ENCODE measurements around the gene SH3YL1.
"Not testable (repeated sequence)": the region's sequence is repeated elsewhere in the genome, so short reads cannot be mapped to it uniquely, and the experiment has no call there.

The SH3YL1 gene

DNA sequence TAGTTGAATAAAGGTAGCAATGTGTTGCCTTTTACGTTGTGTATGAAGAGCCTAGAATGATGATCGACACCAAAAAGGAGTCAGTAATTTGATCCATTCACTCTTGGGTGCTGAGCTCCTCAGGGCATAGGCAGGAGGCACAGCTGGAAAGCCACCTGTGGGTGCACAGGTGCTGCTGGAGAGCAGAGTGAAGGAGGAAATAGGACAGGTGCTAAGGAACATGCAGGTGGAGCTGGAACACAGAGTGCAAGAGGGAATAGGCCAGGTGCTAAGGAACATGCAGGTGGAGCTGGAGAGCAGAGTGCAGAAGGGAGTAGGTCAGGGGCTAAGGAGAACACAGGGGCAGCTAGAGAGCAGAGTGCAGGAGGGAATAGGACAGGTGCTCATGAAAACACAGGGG lies 86.1 kb downstream of the SH3YL1 start:
- no peak for DNase-seq (ENCODE audit: low spot score)
- TF ChIP-seq CTCF (IDR thresholded peaks at IDR 0.05; ENCODE audit: extremely low read depth, missing control alignments): no peak

- no peak for DNase-seq (ENCODE audit: low spot score)
- TF ChIP-seq CTCF (IDR thresholded peaks at IDR 0.05; ENCODE audit: extremely low read depth, missing control alignments): no peak
Measured at GRCh38 chr2:176917-177316, 86.9 kb downstream of the SH3YL1 start.

- no peak for DNase-seq (ENCODE audit: low spot score)
- TF ChIP-seq CTCF (IDR thresholded peaks at IDR 0.05; ENCODE audit: extremely low read depth, missing control alignments): no peak
Measured at GRCh38 chr2:175880-176820, 87.7 kb downstream of the SH3YL1 start.

DNA sequence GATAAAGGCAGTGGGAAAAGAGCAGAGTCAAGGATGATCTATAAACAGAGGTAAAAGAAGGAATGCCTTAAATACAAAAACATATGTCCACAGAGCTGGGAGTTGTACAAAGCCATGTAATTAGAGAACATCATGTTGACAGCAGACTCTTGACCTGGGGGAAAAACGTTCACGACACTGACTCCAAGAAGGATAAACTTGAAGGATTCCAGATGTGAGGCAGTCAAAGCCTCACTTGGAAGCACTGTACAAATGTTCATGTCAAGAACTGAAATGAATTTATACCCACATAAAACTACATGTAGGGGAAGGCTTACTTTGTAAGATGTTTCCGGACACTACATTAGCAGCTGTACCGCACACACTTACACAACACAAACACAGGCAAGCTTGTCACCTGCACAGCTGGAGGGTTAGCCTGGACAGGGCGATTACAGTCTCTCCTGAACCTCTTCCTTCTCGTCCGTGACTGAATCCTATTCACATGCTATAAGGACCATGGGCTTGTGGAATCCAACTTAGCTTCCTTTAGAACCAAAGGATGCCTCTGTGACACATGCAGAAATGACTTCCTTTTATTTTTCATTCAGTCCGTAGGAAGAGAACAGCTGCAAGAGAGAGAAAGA lies 88.6 kb downstream of the SH3YL1 start:
- DNase-seq (ENCODE audit: low spot score): no peak
- TF ChIP-seq CTCF (IDR thresholded peaks at IDR 0.05; ENCODE audit: extremely low read depth, missing control alignments): no peak

GRCh38 chr2:172120-172519 lies 91.7 kb downstream of the SH3YL1 start:
- not testable (repeated sequence) for DNase-seq (ENCODE audit: low spot score)

DNA sequence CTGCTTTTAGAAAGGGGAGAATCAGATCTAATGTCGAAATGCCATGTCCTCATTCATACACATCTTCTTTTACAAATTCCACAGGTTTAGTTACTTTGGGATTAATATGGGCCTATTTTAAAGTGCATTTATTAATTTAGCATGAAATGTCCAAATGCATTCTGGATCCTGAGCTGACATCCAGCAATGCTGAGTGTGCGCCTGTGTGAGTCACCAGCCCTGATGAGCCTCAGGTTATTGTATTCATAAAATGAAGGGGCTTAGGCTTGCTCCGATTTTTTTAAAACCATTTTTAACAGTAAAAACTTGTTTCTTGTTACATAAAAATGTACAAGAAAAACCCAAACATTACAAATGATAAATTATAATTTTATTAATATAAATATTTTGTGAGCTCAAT lies 94.1 kb downstream of the SH3YL1 start:
- TF ChIP-seq CTCF (IDR thresholded peaks at IDR 0.05; ENCODE audit: extremely low read depth, missing control alignments): no peak

More for the DNA sequence above, 94.1 kb downstream of the SH3YL1 start:
- no peak for DNase-seq (ENCODE audit: low spot score)
